SK-N-SH (cell line): ENCODE data around the gene MARCHF10. TPM values are rescaled to one million over a fixed set of nuclear protein-coding genes. Genes with fewer than 3 reads are reported as not detected.

ENCODE experiments used
- CTCF ChIA-PET: fragments of 300-600, 350-600 bp; formaldehyde crosslinking; extraction: SDS; loops from one replicate; lab custom pipeline; 2021; lab: Yijun Ruan, JAX
- POLR2A ChIA-PET: fragments of 350-600 bp; sonication (Branson Sonifier 250); formaldehyde crosslinking; extraction: SDS; loops from one replicate; lab custom pipeline; 2020; ENCODE audit warnings: antibody characterized with exemption, inconsistent platforms; lab: Yijun Ruan, JAX
- DNase-seq: peaks from one replicate; pipeline ENCODE4 v3.0.0; 2012
- H2AFZ ChIP-seq: fragments of 200-600 bp; sonication (generic); 2 replicates; pipeline ENCODE4 v1.8.1; 2016; ENCODE audit warnings: antibody characterized with exemption, mild to moderate bottlenecking, low read depth
- H3F3A ChIP-seq: fragments of 200-600 bp; sonication (generic); replicated peaks from 2 replicates; pipeline ENCODE3; 2016; ENCODE audit warnings: antibody characterized with exemption, mild to moderate bottlenecking; ENCODE audit not compliant: insufficient read depth
- H3K27ac ChIP-seq, 2 experiments: fragments of 200-500 bp in 1 of 2; fragments of 200-600 bp in 1 of 2; sonication (Bioruptor generic) in 1 of 2; sonication (generic), shearing (Covaris generic) in 1 of 2; 2 replicates each; pipeline versions ENCODE4 v1.5.1 to v1.6.1; 2014 to 2016; ENCODE audit warnings: low read depth in 2 of 2, inconsistent platforms in 1 of 2, low read length in 1 of 2, mild to moderate bottlenecking in 1 of 2, mixed read lengths in 1 of 2
- H3K27me3 ChIP-seq: fragments of 200-600 bp; sonication (generic), shearing (Covaris generic); 2 replicates; pipeline ENCODE4 v1.6.1; 2016; ENCODE audit warnings: mixed run types; ENCODE audit not compliant: insufficient read depth
- H3K36me3 ChIP-seq, 2 experiments: fragments of 200-500 bp in 1 of 2; fragments of 200-600 bp in 1 of 2; sonication (Bioruptor generic) in 1 of 2; sonication (generic) in 1 of 2; replicated peaks in 1 of 2; 2 replicates each; pipeline versions ENCODE3 to v1.5.1; 2014 to 2016; ENCODE audit warnings: low read length in 1 of 2, mild to moderate bottlenecking in 1 of 2; ENCODE audit not compliant: insufficient read depth in 2 of 2, control insufficient read depth in 1 of 2
- H3K4me1 ChIP-seq, 2 experiments: fragments of 200-500 bp in 1 of 2; fragments of 200-600 bp in 1 of 2; sonication (Bioruptor generic) in 1 of 2; sonication (generic), shearing (Covaris generic) in 1 of 2; 2 replicates each; pipeline versions ENCODE4 v1.5.1 to v1.6.1; 2014 to 2016; ENCODE audit warnings: low read depth in 1 of 2, low read length in 1 of 2, mixed run types in 1 of 2; ENCODE audit not compliant: insufficient read depth in 2 of 2, control insufficient read depth in 1 of 2
- H3K4me2 ChIP-seq: fragments of 200-600 bp; sonication (generic), shearing (Covaris generic); 2 replicates; pipeline ENCODE4 v1.6.1; 2017; ENCODE audit warnings: mixed run types
- H3K4me3 ChIP-seq, 2 experiments: fragments of 200-500 bp in 1 of 2; fragments of 200-600 bp in 1 of 2; sonication (Bioruptor generic) in 1 of 2; sonication (generic), shearing (Covaris generic) in 1 of 2; 2 replicates each; pipeline versions ENCODE4 v1.5.1 to v1.8.1; 2014 to 2016; ENCODE audit warnings: low read depth in 2 of 2, inconsistent platforms in 1 of 2, low read length in 1 of 2, mild to moderate bottlenecking in 1 of 2, mixed read lengths in 1 of 2, moderate library complexity in 1 of 2
- H3K79me2 ChIP-seq: fragments of 200-600 bp; sonication (generic); 2 replicates; pipeline ENCODE4 v1.8.1; 2017; ENCODE audit warnings: mild to moderate bottlenecking; ENCODE audit not compliant: insufficient read depth
- H3K9ac ChIP-seq: fragments of 200-600 bp; sonication (generic); 2 replicates; pipeline ENCODE4 v1.6.1; 2017; ENCODE audit warnings: mixed run types
- H3K9me2 ChIP-seq: fragments of 200-600 bp; sonication (generic); 2 replicates; pipeline ENCODE4 v1.6.1; 2017; ENCODE audit warnings: mixed run types
- H3K9me3 ChIP-seq: fragments of 200-600 bp; sonication (generic); 2 replicates; pipeline ENCODE4 v1.6.1; 2017; ENCODE audit warnings: mixed run types, mild to moderate bottlenecking, moderate library complexity
- H4K20me1 ChIP-seq: fragments of 200-600 bp; sonication (generic); 2 replicates; pipeline ENCODE4 v1.6.1; 2017; ENCODE audit warnings: mild to moderate bottlenecking, mixed run types; ENCODE audit not compliant: insufficient read depth
- FOXM1 ChIP-seq: IDR thresholded peaks from 2 replicates; pipeline ENCODE4 v1.4.0; 2012; ENCODE audit warnings: low read depth, mild to moderate bottlenecking
- POLR2AphosphoS5 ChIP-seq: IDR thresholded peaks from 2 replicates; pipeline ENCODE4 v1.6.1; 2012; ENCODE audit warnings: low read depth, low read length
- RCOR1 ChIP-seq: fragments of 150-350 bp; IDR thresholded peaks from 2 replicates; pipeline ENCODE4 v1.6.1; 2017; ENCODE audit warnings: antibody characterized with exemption, low read length
- RXRA ChIP-seq: IDR thresholded peaks from 2 replicates; pipeline ENCODE4 v1.4.0; 2012; ENCODE audit warnings: low read depth, mild to moderate bottlenecking, borderline replicate concordance
- TEAD4 ChIP-seq: IDR thresholded peaks from 2 replicates; pipeline ENCODE4 v1.4.0; 2012; ENCODE audit warnings: mild to moderate bottlenecking, borderline replicate concordance; ENCODE audit not compliant: insufficient read depth
- YY1 ChIP-seq: IDR thresholded peaks from 2 replicates; pipeline ENCODE4 v1.4.0; 2012; ENCODE audit warnings: low read depth, mild to moderate bottlenecking
- whole genome bisulfite sequencing: methylation state at CpG from one replicate; pipeline ENCODE4 v1.1.6; 2017; ENCODE audit warnings: low lambda C conversion rate; 5-methylcytosine and 5-hydroxymethylcytosine counted together
- polyA plus RNA-seq, 3 experiments: library from polyadenylated mRNA; depleted of rRNA; stranded (reverse); fragments of >200 nt; gene quantifications; 2 replicates each; pipeline ENCODE4 v1.2.3, GENCODE V29; 2012
- TF ChIP-seq, protein P1 (sequence below): fragments of 150-350 bp; IDR thresholded peaks from 2 replicates; pipeline ENCODE4 v1.6.1; 2017; ENCODE audit warnings: antibody characterized with exemption, low read length, low read depth, borderline replicate concordance
- TF ChIP-seq, protein P2 (sequence below): fragments of 200-600 bp; sonication (generic); IDR thresholded peaks from 2 replicates; pipeline ENCODE4 v1.6.1; 2017; ENCODE audit warnings: antibody characterized with exemption, mild to moderate bottlenecking, moderate library complexity
- TF ChIP-seq, protein P3 (sequence below): fragments of 150-350 bp; IDR thresholded peaks from 2 replicates; pipeline ENCODE4 v1.6.1; 2016; ENCODE audit warnings: mild to moderate bottlenecking, low read depth, low read length

MARCHF10 gene
- polyA plus RNA-seq, 1 of the 3 experiments (the other 2 are of a cell fraction): 0.16 TPM

DNA sequence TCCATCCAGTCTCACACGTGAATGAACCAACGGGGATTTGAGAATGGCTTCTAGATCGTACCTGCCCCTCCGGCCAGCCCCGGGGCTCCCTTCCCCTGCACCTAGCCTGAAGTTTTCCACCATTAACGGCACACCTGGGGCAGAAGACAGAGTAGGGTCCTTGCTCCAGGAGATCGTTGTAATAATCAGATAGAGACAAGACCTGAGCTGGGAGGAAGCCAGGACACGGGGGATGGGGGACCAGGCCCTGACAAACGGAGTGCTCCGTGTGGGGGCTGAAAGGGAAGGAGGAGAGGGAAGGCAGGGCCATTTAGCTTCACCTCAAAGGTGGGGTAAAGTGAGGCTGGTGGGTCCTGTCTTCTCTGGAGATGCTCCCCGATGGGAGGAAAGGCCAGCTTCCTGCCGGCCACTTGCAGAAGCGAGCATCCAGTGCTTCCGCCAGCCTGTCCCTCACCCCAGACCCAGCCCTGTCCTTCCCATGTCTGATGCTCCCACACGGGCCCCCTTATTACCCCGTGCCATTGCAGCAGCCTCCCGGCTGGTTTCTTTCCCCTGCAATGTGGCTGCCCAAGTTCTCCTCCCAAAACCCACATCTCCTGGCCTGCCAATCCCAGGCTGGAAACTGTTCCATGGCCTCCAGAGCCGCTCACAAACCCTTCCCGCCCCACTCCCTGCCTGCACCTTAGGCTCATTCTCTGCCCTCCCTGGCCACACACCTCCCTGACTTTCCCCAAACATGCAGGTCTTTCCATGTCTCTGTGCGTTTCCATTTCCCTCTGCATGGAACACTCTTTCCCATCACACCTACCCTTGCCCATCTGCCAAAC lies 101.3 kb downstream of the MARCHF10 start:
- H3K36me3 ChIP-seq: no peaks in the 10 kb centered on the region
- 94% methylated on average over 20 of the region's 20 CpGs for WGBS
- 0 out of 2 replicates have a peak overlapping the region, but pooled peaks have one; percentile 93 for H3K4me2 ChIP-seq
- no peak overlapping the region for H3K27ac ChIP-seq
- no peak overlapping the region for H2AFZ ChIP-seq
- peaks cover 10% of the 10 kb centered on the region; the same call in 1 of the 2 replicates for H3K79me2 ChIP-seq
- no peak for DNase-seq
- peaks cover 15 to 29% of the 10 kb centered on the region in 2 experiments; a peak in 3 of 4 replicates for H3K4me1 ChIP-seq
- no peaks in the 10 kb centered on the region for H3K9me2 ChIP-seq
- peaks cover 11% of the 10 kb centered on the region for H3F3A ChIP-seq
- no peak overlapping the region for H3K9ac ChIP-seq
- no peaks in the 10 kb centered on the region for H4K20me1 ChIP-seq
- ChIA-PET CTCF (interaction anchor here (0.7 to 6.3 kb wide), 8 partner anchors 8 to 700 kb away, joined by 3 to 61 read pairs (median 6); partner anchors contain the start of gene TANC2), POLR2A (interaction anchor here (0.7 kb wide), 1 partner anchor 259 kb away, joined by 3 read pairs; the partner anchor contains the start of gene TANC2)
- no peak overlapping the region for H3K4me3 ChIP-seq
- H3K27me3 ChIP-seq: no peaks in the 10 kb centered on the region
- TF ChIP-seq POLR2AphosphoS5: no peak
- TF ChIP-seq FOXM1: no peak
- no peak for TF ChIP-seq YY1
- no peak for TF ChIP-seq TEAD4
- TF ChIP-seq, protein P1, sequence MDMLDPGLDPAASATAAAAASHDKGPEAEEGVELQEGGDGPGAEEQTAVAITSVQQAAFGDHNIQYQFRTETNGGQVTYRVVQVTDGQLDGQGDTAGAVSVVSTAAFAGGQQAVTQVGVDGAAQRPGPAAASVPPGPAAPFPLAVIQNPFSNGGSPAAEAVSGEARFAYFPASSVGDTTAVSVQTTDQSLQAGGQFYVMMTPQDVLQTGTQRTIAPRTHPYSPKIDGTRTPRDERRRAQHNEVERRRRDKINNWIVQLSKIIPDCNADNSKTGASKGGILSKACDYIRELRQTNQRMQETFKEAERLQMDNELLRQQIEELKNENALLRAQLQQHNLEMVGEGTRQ: no peak
- no peak for TF ChIP-seq RCOR1
- TF ChIP-seq, protein P2, sequence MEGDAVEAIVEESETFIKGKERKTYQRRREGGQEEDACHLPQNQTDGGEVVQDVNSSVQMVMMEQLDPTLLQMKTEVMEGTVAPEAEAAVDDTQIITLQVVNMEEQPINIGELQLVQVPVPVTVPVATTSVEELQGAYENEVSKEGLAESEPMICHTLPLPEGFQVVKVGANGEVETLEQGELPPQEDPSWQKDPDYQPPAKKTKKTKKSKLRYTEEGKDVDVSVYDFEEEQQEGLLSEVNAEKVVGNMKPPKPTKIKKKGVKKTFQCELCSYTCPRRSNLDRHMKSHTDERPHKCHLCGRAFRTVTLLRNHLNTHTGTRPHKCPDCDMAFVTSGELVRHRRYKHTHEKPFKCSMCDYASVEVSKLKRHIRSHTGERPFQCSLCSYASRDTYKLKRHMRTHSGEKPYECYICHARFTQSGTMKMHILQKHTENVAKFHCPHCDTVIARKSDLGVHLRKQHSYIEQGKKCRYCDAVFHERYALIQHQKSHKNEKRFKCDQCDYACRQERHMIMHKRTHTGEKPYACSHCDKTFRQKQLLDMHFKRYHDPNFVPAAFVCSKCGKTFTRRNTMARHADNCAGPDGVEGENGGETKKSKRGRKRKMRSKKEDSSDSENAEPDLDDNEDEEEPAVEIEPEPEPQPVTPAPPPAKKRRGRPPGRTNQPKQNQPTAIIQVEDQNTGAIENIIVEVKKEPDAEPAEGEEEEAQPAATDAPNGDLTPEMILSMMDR: no peak
- TF ChIP-seq, protein P3, sequence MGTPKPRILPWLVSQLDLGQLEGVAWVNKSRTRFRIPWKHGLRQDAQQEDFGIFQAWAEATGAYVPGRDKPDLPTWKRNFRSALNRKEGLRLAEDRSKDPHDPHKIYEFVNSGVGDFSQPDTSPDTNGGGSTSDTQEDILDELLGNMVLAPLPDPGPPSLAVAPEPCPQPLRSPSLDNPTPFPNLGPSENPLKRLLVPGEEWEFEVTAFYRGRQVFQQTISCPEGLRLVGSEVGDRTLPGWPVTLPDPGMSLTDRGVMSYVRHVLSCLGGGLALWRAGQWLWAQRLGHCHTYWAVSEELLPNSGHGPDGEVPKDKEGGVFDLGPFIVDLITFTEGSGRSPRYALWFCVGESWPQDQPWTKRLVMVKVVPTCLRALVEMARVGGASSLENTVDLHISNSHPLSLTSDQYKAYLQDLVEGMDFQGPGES: no peak
- no peak for TF ChIP-seq RXRA
- peaks cover 5% of the 10 kb centered on the region for H3K9me3 ChIP-seq
